Astrocyte (in vitro differentiated cells and primary cell): ENCODE measurements around the gene PDK2. TPM values are rescaled to one million over a fixed set of nuclear protein-coding genes. Genes with fewer than 3 reads are reported as not detected.

ENCODE experiments used
- DNase-seq: peaks from one replicate; pipeline ENCODE4 v3.0.0-alpha.2; 2010; ENCODE audit warnings: low read depth
- FAIRE-seq: peaks from 2 replicates; lab custom pipeline; 2011; peaks lifted over from hg19 to GRCh38; lab: Jason Lieb, UNC
- H2AFZ ChIP-seq: 2 replicates; pipeline ENCODE4 v1.6.0; 2012; ENCODE audit warnings: low read depth, low read length, inconsistent platforms
- H3K27ac ChIP-seq: 2 replicates; pipeline ENCODE4 v1.5.1; 2011; ENCODE audit warnings: low read depth, low read length, inconsistent platforms
- H3K27me3 ChIP-seq: 2 replicates; pipeline ENCODE4 v1.6.0; 2011; ENCODE audit warnings: low read length, inconsistent platforms; ENCODE audit not compliant: insufficient read depth
- H3K36me3 ChIP-seq: 2 replicates; pipeline ENCODE4 v1.5.1; 2011; ENCODE audit warnings: low read length, inconsistent platforms; ENCODE audit not compliant: insufficient read depth
- H3K4me1 ChIP-seq: 2 replicates; pipeline ENCODE4 v1.5.1; 2011; ENCODE audit warnings: low read length, inconsistent platforms; ENCODE audit not compliant: insufficient read depth
- H3K4me2 ChIP-seq: 2 replicates; pipeline ENCODE4 v1.6.0; 2012; ENCODE audit warnings: low read length, inconsistent platforms
- H3K4me3 ChIP-seq: 2 replicates; pipeline ENCODE4 v1.5.1; 2011; ENCODE audit warnings: low read depth, mild to moderate bottlenecking, low read length, inconsistent platforms; ENCODE audit not compliant: insufficient read depth
- H3K79me2 ChIP-seq: 2 replicates; pipeline ENCODE4 v1.6.0; 2012; ENCODE audit warnings: mild to moderate bottlenecking, low read length, inconsistent platforms; ENCODE audit not compliant: insufficient read depth
- H3K9ac ChIP-seq: 2 replicates; pipeline ENCODE4 v1.6.0; 2012; ENCODE audit warnings: mild to moderate bottlenecking, low read length, inconsistent platforms
- H3K9me3 ChIP-seq: 2 replicates; pipeline ENCODE4 v1.5.1; 2012; ENCODE audit warnings: low read depth, mild to moderate bottlenecking, low read length, inconsistent platforms; ENCODE audit not compliant: insufficient read depth
- H4K20me1 ChIP-seq: 2 replicates; pipeline ENCODE4 v1.6.0; 2012; ENCODE audit warnings: low read length, inconsistent platforms; ENCODE audit not compliant: insufficient read depth
- H3K27ac Mint-ChIP-seq: one replicate; pipeline ENCODE4 v1.8.0; 2021; ENCODE audit warnings: mild to moderate bottlenecking, mixed read lengths; ENCODE audit not compliant: unreplicated experiment
- H3K27me3 Mint-ChIP-seq: one replicate; pipeline ENCODE4 v1.8.0; 2021; ENCODE audit warnings: low read depth, mixed read lengths; ENCODE audit not compliant: unreplicated experiment
- H3K36me3 Mint-ChIP-seq: one replicate; pipeline ENCODE4 v1.8.0; 2021; ENCODE audit warnings: low read depth, mixed read lengths; ENCODE audit not compliant: unreplicated experiment
- H3K4me1 Mint-ChIP-seq: one replicate; pipeline ENCODE4 v1.8.0; 2021; ENCODE audit warnings: low read depth, mixed read lengths; ENCODE audit not compliant: unreplicated experiment
- H3K4me3 Mint-ChIP-seq: one replicate; pipeline ENCODE4 v1.8.0; 2021; ENCODE audit warnings: mild to moderate bottlenecking, moderate library complexity, mixed read lengths; ENCODE audit not compliant: unreplicated experiment
- H3K9me3 Mint-ChIP-seq: one replicate; pipeline ENCODE4 v1.8.0; 2021; ENCODE audit warnings: mild to moderate bottlenecking, mixed read lengths; ENCODE audit not compliant: unreplicated experiment
- CTCF ChIP-seq: IDR thresholded peaks from 2 replicates; pipeline ENCODE4 v1.5.1; 2011; ENCODE audit warnings: low read depth, mild to moderate bottlenecking, inconsistent platforms, low read length, moderate library complexity; ENCODE audit not compliant: insufficient read depth
- EZH2 ChIP-seq: IDR thresholded peaks from 2 replicates; pipeline ENCODE4 v1.6.1; 2012; ENCODE audit warnings: mild to moderate bottlenecking, low read length, inconsistent platforms; ENCODE audit not compliant: insufficient read depth
- total RNA-seq: library from RNA; stranded (reverse); gene quantifications from 2 replicates; pipeline ENCODE4 v1.2.1, GENCODE V29; 2021

PDK2 gene
- total RNA-seq, 1 donor from 2014 or later: 25.8 TPM

GRCh38 chr17:50097926-50098325, 2.8 kb downstream of the PDK2 start:
- H3K9me3 Mint-ChIP-seq: no peaks in the 10 kb centered on the region
- DNase-seq: no peak
- no peak overlapping the region for H3K4me2 ChIP-seq
- peaks cover 8% of the 10 kb centered on the region for H3K36me3 Mint-ChIP-seq
- peaks cover 28% of the 10 kb centered on the region for H4K20me1 ChIP-seq
- no peak overlapping the region for H3K9ac ChIP-seq
- H3K4me3 ChIP-seq: no peak overlapping the region
- H2AFZ ChIP-seq: no peak overlapping the region
- peaks cover 2% of the 10 kb centered on the region for H3K27me3 Mint-ChIP-seq
- H3K36me3 ChIP-seq: no peaks in the 10 kb centered on the region
- no peak overlapping the region for H3K4me3 Mint-ChIP-seq
- H3K27ac ChIP-seq: no peak overlapping the region
- peaks cover 21% of the 10 kb centered on the region for H3K4me1 Mint-ChIP-seq
- H3K79me2 ChIP-seq: peaks cover 5% of the 10 kb centered on the region
- H3K9me3 ChIP-seq: no peaks in the 10 kb centered on the region
- no peak for TF ChIP-seq EZH2
- TF ChIP-seq CTCF: no peak
- peaks cover 29% of the 10 kb centered on the region for H3K4me1 ChIP-seq
- H3K27ac Mint-ChIP-seq: no peak overlapping the region
- no peak for FAIRE-seq
- H3K27me3 ChIP-seq: no peaks in the 10 kb centered on the region

GRCh38 chr17:50098583-50098982, 3.4 kb downstream of the PDK2 start:
- FAIRE-seq (no peak), DNase-seq (no peak)
- Histone ChIP-seq H3K9ac (no peak overlapping the region), H4K20me1 (peaks cover 33% of the 10 kb centered on the region), H3K36me3 (no peaks in the 10 kb centered on the region), H3K79me2 (peaks cover 5% of the 10 kb centered on the region), H3K27ac (no peak overlapping the region), H3K4me1 (peaks cover 29% of the 10 kb centered on the region), H3K4me2 (no peak overlapping the region), H3K27me3 (no peaks in the 10 kb centered on the region), H3K9me3 (no peaks in the 10 kb centered on the region), H3K4me3 (no peak overlapping the region), H2AFZ (no peak overlapping the region)
- Mint-ChIP-seq H3K27me3 (peaks cover 3% of the 10 kb centered on the region), H3K4me1 (peaks cover 21% of the 10 kb centered on the region), H3K36me3 (peaks cover 8% of the 10 kb centered on the region), H3K27ac (no peak overlapping the region), H3K4me3 (peak overlapping the region; percentile 56), H3K9me3 (no peaks in the 10 kb centered on the region)
- TF ChIP-seq CTCF (no peak), EZH2 (no peak)

- peaks cover 3% of the 10 kb centered on the region for H3K27me3 Mint-ChIP-seq
- no peaks in the 10 kb centered on the region for H3K9me3 ChIP-seq
- no peak overlapping the region for H2AFZ ChIP-seq
- H3K4me1 ChIP-seq: peaks cover 28% of the 10 kb centered on the region
- no peaks in the 10 kb centered on the region for H3K36me3 ChIP-seq
- no peaks in the 10 kb centered on the region for H3K9me3 Mint-ChIP-seq
- H3K36me3 Mint-ChIP-seq: peaks cover 8% of the 10 kb centered on the region
- no peaks in the 10 kb centered on the region for H3K27me3 ChIP-seq
- no peak overlapping the region for H3K9ac ChIP-seq
- peaks cover 21% of the 10 kb centered on the region for H3K4me1 Mint-ChIP-seq
- TF ChIP-seq CTCF (no peak), EZH2 (no peak)
- no peak overlapping the region for H3K4me3 Mint-ChIP-seq
- FAIRE-seq (no peak), DNase-seq (no peak)
- H3K79me2 ChIP-seq: peaks cover 5% of the 10 kb centered on the region
- no peak overlapping the region for H3K27ac ChIP-seq
- H3K27ac Mint-ChIP-seq: no peak overlapping the region
- peaks cover 36% of the 10 kb centered on the region for H4K20me1 ChIP-seq
- H3K4me3 ChIP-seq: no peak overlapping the region
- H3K4me2 ChIP-seq: no peak overlapping the region
Observed at GRCh38 chr17:50099003-50099402, 3.9 kb downstream of the PDK2 start.
